Prostate gland (tissue), 2 donors: ENCODE measurements around the gene ATAD2B. TPM values are rescaled to one million over a fixed set of nuclear protein-coding genes. Genes with fewer than 3 reads are reported as not detected.

Source experiments
- DNase-seq: peaks from one replicate; pipeline ENCODE4 v3.0.0-alpha.2; 2019; ENCODE audit warnings: low spot score
- H3K27ac ChIP-seq, 2 donors: fragments of 200-600 bp; sonication (generic); 2 replicates each; pipeline ENCODE4 v1.5.1; 2017 to 2019
- H3K27me3 ChIP-seq: fragments of 200-600 bp; sonication (generic); replicated peaks from 2 replicates; pipeline ENCODE4 v1.5.1; 2019; ENCODE audit not compliant: insufficient read depth
- H3K36me3 ChIP-seq, 2 donors: fragments of 200-600 bp; sonication (generic); 1 replicate in 1 of 2; 2 replicates in 1 of 2; pipeline versions ENCODE4 v1.5.1 to v1.8.1; 2017 to 2019
- H3K4me1 ChIP-seq: fragments of 200-600 bp; sonication (generic); replicated peaks from 2 replicates; pipeline ENCODE4 v1.5.1; 2019
- H3K4me3 ChIP-seq, 2 donors: fragments of 200-600 bp; sonication (generic); 2 replicates each; pipeline ENCODE4 v1.5.1; 2017 to 2019
- H3K9me3 ChIP-seq: fragments of 200-600 bp; sonication (generic); 2 replicates; pipeline ENCODE4 v1.5.1; 2017
- POLR2A ChIP-seq: fragments of 450-650 bp; IDR thresholded peaks from one replicate; pipeline ENCODE4 v1.6.1; 2016; ENCODE audit warnings: antibody characterized with exemption, mild to moderate bottlenecking
- POLR2AphosphoS5 ChIP-seq: sonication (generic); formaldehyde crosslinking; IDR thresholded peaks from one replicate; pipeline ENCODE4 v1.6.1; 2017; ENCODE audit warnings: antibody characterized with exemption
- WGBS: methylation state at CpG from one replicate; pipeline ENCODE4 v1.1.5; 2018; 5-methylcytosine and 5-hydroxymethylcytosine counted together
- intact Hi-C: fragments of 100-400 bp; cut with DNase I; formaldehyde crosslinking; loops from one replicate; pipeline ENCODE4 v1.14.2; 2022
- total RNA-seq, 2 donors: library from RNA; depleted of rRNA; stranded (reverse); fragments of >200 nt; gene quantifications; one replicate each; pipeline ENCODE4 v1.1.0, GENCODE V29; 2016
- TF ChIP-seq, protein P1 (sequence below), 4 experiments: fragments of 200-600 bp in 2 of 4; fragments of 450-650 bp in 2 of 4; sonication (generic) in 2 of 4; IDR thresholded peaks; 1 replicate in 3 of 4; 2 replicates in 1 of 4; pipeline ENCODE4 v1.5.1; 2016 to 2019; ENCODE audit warnings: antibody characterized with exemption in 4 of 4, mild to moderate bottlenecking in 2 of 4, moderate library complexity in 2 of 4

Gene ATAD2B
- total RNA-seq, 2 donors from 2014 or later: 12.2 to 16.9 TPM

DNA sequence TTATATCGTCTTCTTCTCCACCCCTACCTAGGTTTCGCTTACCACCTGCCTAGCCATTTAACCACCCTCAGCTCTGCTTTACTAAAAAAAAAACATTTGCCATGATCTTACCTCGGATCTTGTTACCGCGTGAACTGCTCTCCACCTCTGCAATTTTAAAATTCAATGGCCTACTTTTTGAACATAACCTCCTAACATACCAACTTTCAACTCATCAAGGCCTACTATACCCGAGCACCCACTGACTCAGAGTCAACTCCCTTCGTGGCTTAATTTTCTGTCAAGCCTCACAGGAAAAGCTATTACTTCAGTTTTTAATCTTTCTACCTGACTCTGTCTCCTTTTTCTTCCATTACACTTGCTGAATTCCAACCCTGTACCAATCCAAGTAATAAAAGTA lies 55.7 kb downstream of the ATAD2B start:
- H3K4me1 ChIP-seq: no peaks in the 10 kb centered on the region
- H3K27ac ChIP-seq: no peak overlapping the region
- TF ChIP-seq POLR2A (no peak), POLR2AphosphoS5 (no peak)
- TF ChIP-seq, protein P1, sequence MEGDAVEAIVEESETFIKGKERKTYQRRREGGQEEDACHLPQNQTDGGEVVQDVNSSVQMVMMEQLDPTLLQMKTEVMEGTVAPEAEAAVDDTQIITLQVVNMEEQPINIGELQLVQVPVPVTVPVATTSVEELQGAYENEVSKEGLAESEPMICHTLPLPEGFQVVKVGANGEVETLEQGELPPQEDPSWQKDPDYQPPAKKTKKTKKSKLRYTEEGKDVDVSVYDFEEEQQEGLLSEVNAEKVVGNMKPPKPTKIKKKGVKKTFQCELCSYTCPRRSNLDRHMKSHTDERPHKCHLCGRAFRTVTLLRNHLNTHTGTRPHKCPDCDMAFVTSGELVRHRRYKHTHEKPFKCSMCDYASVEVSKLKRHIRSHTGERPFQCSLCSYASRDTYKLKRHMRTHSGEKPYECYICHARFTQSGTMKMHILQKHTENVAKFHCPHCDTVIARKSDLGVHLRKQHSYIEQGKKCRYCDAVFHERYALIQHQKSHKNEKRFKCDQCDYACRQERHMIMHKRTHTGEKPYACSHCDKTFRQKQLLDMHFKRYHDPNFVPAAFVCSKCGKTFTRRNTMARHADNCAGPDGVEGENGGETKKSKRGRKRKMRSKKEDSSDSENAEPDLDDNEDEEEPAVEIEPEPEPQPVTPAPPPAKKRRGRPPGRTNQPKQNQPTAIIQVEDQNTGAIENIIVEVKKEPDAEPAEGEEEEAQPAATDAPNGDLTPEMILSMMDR (IDR thresholded peaks at IDR 0.05): no peak
- H3K9me3 ChIP-seq: no peaks in the 10 kb centered on the region
- no peak for DNase-seq
- 96% methylated on average over 7 of the region's 7 CpGs for WGBS
- H3K36me3 ChIP-seq: peaks cover 0 to 8% of the 10 kb centered on the region in 2 donors
- intact Hi-C loops: no loop called here
- H3K4me3 ChIP-seq: no peak overlapping the region
- H3K27me3 ChIP-seq: no peaks in the 10 kb centered on the region

DNA sequence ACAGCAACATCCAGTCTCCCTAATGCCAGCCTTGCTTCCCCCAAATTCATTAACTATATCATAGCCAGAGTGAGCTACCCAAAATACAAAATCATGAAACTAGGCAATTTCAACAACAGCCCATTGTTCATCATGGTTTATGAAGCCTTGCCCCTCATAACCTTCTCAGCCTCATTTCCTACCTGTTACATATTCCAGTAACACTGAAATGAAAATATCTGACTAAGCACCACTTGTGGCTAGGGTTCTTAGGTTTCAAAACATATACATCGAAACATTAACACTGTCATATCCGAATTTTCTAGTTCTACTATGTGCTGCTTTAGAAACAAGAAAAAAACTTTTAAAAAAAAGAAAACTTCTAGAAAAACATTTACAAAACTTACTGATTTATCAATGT lies 59.5 kb downstream of the ATAD2B start:
- peaks cover 0 to 7% of the 10 kb centered on the region in 2 donors for H3K36me3 ChIP-seq
- TF ChIP-seq POLR2A (no peak), POLR2AphosphoS5 (no peak)
- TF ChIP-seq, protein P1 (IDR thresholded peaks at IDR 0.05): no peak
- no peaks in the 10 kb centered on the region for H3K4me1 ChIP-seq
- DNase-seq: no peak
- WGBS: 95% methylated on average over 2 of the region's 2 CpGs
- no peaks in the 10 kb centered on the region for H3K9me3 ChIP-seq
- H3K4me3 ChIP-seq: no peak overlapping the region
- H3K27ac ChIP-seq: no peak overlapping the region
- no peaks in the 10 kb centered on the region for H3K27me3 ChIP-seq
- intact Hi-C loops: no loop called here

DNA sequence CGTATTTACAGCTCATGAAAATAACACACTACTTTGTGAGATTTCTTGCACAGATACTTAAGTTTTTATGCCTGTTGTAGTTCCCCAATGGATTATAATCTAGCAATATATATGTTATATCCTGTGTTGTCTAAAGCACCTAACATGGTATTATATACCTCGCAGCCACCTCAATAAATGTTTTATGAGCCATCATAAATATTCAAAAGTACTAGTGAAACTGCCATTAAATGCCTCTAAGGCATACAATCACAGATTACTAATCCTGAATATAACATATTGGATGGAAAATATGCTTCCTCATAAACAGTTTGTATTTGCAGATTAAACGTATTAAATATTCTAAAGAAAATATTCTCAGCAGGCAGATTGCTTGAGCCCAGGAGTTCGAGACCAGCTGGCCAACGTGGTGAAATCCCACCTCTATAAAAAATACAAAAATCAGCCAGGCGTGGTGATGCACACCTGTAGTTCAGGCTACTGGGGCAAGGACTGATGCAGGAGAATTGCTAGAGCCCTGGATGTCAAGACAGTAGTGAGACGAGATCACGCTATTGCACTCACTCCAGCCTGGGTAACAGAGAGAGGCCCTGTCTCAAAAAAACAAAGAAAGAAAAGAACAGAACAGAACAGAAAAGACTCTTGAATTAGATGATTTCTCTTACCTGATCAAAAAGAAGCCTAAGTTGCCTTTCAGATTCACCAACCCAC lies 64.1 kb downstream of the ATAD2B start:
- Histone ChIP-seq H3K27me3 (no peaks in the 10 kb centered on the region), H3K36me3 (no peaks in the 10 kb centered on the region)
- 80% methylated on average over 8 of the region's 8 CpGs for WGBS

DNA sequence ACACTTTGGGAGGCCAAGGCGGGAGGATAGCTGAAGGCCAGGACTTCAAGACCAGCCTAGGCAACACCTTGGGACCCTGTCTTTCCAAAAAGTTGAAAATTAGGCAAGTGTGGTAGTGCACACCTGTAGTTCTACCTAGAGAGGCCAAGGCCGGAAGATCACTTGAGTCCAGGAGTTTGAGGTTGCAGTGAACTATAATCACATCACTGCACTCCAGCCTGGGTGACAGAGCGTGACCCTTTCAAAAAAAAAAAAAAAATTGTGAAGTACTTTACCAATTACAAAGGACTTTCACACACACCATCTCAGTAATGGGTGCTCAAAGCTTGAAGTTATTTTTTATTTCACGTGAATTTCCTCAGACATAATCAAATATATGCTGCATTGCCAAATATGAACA lies 65.0 kb downstream of the ATAD2B start:
- no peak overlapping the region for H3K4me3 ChIP-seq
- DNase-seq: no peak
- intact Hi-C loops: no loop called here
- no peaks in the 10 kb centered on the region for H3K27me3 ChIP-seq
- no peaks in the 10 kb centered on the region for H3K36me3 ChIP-seq
- H3K9me3 ChIP-seq: no peaks in the 10 kb centered on the region
- TF ChIP-seq, protein P1 (IDR thresholded peaks at IDR 0.05): no peak
- no peak for TF ChIP-seq POLR2AphosphoS5
- no peak for TF ChIP-seq POLR2A
- H3K27ac ChIP-seq: no peak overlapping the region
- whole genome bisulfite sequencing: 98% methylated on average over 4 of the region's 4 CpGs
- H3K4me1 ChIP-seq: no peaks in the 10 kb centered on the region

More for the DNA sequence above, 64.1 kb downstream of the ATAD2B start:
- DNase-seq: no peak
- intact Hi-C loops: no loop called here
- Histone ChIP-seq H3K4me3 (no peak overlapping the region), H3K4me1 (no peaks in the 10 kb centered on the region), H3K9me3 (no peaks in the 10 kb centered on the region), H3K27ac (no peak overlapping the region)
- TF ChIP-seq, protein P1 (IDR thresholded peaks at IDR 0.05): no peak
- TF ChIP-seq POLR2A: no peak
- no peak for TF ChIP-seq POLR2AphosphoS5

DNA sequence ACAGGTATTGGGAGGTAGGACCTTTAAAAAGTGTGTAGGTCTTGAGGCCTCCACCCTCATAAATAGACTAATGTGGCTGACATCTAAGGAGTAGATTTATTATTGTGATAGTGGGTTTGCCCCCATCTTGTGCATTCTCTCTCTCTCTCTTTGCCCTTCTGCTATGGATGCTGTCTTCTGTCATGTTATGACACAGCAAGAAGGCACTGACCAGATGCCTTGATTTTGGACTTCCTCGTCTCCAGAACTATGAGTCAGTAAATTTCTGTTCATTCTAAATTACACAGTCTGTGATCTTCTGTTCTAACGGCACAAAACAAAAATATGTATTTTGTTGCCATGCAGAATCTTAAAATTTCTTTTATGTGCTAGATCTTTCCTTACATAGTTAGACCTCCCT lies 66.9 kb downstream of the ATAD2B start:
- DNase-seq: no peak
- WGBS: 86% methylated on average over 2 of the region's 2 CpGs
- intact Hi-C loops: no loop called here
- Histone ChIP-seq H3K27me3 (no peaks in the 10 kb centered on the region), H3K9me3 (no peaks in the 10 kb centered on the region), H3K27ac (no peak overlapping the region), H3K4me1 (no peaks in the 10 kb centered on the region), H3K36me3 (no peaks in the 10 kb centered on the region), H3K4me3 (no peak overlapping the region)
- no peak for TF ChIP-seq POLR2AphosphoS5
- no peak for TF ChIP-seq POLR2A
- TF ChIP-seq, protein P1 (IDR thresholded peaks at IDR 0.05): no peak
